ENCODE results near the gene PPP3CA. TPM values are rescaled to one million over a fixed set of nuclear protein-coding genes. Genes with fewer than 3 reads are reported as not detected.

PPP3CA gene
- total and polyA plus RNA-seq, 2 of the 13 experiments (the other 11 are each of a cell fraction or from before 2014, with no cell fraction given): 4.8 to 13.2 TPM

DNA sequence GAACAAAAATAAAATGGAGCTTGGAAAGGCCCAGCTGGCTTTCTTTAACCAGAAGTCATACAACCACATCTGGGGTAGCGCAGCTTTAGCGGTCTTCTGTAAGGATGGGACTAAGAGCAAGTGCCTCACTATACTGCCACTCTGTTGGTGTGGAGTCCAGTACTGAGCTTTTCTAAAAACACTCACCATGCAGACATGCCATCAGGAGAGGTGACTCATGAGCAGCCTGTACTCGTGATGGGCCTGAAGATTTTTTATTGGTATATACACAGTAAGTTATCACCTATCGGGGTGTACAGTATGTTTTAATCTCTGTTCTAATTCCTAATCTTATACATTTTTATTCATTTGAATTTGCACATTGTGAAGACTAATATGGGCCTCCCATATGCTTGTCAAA is 9.6 kb downstream of the PPP3CA start (continued):
- TF ChIP-seq, protein P1, sequence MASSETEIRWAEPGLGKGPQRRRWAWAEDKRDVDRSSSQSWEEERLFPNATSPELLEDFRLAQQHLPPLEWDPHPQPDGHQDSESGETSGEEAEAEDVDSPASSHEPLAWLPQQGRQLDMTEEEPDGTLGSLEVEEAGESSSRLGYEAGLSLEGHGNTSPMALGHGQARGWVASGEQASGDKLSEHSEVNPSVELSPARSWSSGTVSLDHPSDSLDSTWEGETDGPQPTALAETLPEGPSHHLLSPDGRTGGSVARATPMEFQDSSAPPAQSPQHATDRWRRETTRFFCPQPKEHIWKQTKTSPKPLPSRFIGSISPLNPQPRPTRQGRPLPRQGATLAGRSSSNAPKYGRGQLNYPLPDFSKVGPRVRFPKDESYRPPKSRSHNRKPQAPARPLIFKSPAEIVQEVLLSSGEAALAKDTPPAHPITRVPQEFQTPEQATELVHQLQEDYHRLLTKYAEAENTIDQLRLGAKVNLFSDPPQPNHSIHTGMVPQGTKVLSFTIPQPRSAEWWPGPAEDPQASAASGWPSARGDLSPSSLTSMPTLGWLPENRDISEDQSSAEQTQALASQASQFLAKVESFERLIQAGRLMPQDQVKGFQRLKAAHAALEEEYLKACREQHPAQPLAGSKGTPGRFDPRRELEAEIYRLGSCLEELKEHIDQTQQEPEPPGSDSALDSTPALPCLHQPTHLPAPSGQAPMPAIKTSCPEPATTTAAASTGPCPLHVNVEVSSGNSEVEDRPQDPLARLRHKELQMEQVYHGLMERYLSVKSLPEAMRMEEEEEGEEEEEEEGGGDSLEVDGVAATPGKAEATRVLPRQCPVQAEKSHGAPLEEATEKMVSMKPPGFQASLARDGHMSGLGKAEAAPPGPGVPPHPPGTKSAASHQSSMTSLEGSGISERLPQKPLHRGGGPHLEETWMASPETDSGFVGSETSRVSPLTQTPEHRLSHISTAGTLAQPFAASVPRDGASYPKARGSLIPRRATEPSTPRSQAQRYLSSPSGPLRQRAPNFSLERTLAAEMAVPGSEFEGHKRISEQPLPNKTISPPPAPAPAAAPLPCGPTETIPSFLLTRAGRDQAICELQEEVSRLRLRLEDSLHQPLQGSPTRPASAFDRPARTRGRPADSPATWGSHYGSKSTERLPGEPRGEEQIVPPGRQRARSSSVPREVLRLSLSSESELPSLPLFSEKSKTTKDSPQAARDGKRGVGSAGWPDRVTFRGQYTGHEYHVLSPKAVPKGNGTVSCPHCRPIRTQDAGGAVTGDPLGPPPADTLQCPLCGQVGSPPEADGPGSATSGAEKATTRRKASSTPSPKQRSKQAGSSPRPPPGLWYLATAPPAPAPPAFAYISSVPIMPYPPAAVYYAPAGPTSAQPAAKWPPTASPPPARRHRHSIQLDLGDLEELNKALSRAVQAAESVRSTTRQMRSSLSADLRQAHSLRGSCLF (CRISPR knock-in tag; IDR thresholded peaks at IDR 0.05; ENCODE audit: borderline replicate concordance): no peak
- no peak for TF ChIP-seq ZNF484 (CRISPR knock-in tag; IDR thresholded peaks at IDR 0.05; ENCODE audit: borderline replicate concordance, low read depth)
- TF ChIP-seq TOPORS (CRISPR knock-in tag; IDR thresholded peaks at IDR 0.05): no peak

DNA sequence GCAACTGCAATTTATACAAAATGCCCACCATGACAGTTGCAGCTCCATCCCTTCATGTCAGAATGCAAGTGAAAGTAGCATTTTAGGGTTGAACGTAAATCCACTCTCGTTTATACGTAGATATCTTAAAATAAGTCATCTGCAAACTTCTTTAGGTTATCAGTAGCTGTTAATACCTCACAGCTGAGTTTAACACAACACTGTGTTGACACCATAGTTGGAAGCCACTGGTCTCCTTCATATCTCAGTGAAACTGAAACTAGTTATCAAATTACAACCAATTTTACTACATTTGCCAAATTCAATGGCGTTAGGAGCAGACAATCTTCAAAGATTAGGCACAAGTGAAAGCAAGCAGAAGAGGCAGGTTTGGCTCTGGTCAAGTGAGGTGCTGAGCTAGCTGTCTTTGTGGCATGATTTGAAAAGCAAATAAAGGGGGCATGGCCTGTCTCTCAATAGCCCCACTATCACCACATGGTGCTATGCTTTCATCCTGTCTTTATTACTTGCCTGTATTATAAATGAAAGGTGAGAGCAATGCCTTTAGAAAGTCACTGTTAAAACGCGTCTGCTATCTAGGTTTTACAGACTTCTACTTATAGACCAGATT is 12.3 kb downstream of the PPP3CA start:
- no TSS peak for BruUV-seq (replicated peaks)
- no peak for DNase-seq (ENCODE audit: low spot score)
- Histone ChIP-seq H3K9me3 (ENCODE audit: low read length) (no peaks in the 10 kb centered on the region), H4K20me1 (ENCODE audit: insufficient read depth, low read length) (no peaks in the 10 kb centered on the region), H3K4me2 (ENCODE audit: low read depth, low read length) (no peak overlapping the region), H3K27ac (ENCODE audit: extremely low read length, insufficient read depth, low read length) (no peak overlapping the region), H3K4me3 (replicated peaks in 1 of 3; ENCODE audit: insufficient read depth in 1 of 3, low read depth in 2 of 3, low read length in 3 of 3) (no peak overlapping the region), H3K4me1 (ENCODE audit: insufficient read depth, low read length) (peaks cover 6% of the 10 kb centered on the region; the same call in 1 of the 2 replicates), H3K9ac (ENCODE audit: insufficient read depth, low read depth, low read length) (no peak overlapping the region), H3K79me2 (ENCODE audit: insufficient read depth, low read length) (peaks cover 9% of the 10 kb centered on the region), H3K36me3 (replicated peaks in 1 of 2; ENCODE audit: control insufficient read depth in 1 of 2, insufficient read depth in 2 of 2, low read length in 2 of 2) (no peaks in the 10 kb centered on the region; a peak in 1 of 5 replicates), H3K27me3 (ENCODE audit: control insufficient read depth in 1 of 2, insufficient read depth in 2 of 2, low read length in 2 of 2) (no peaks in the 10 kb centered on the region), H2AFZ (ENCODE audit: low read length) (no peak overlapping the region)
- ATAC-seq: no peak
- intact Hi-C loops (cut with micrococcal nuclease; ENCODE audit: unreplicated experiment) (no loop called here), in situ Hi-C loops (cut with HindIII; ENCODE audit: extremely low pct_ligation_motif_present, low pct_unique_long_range_greater_than_20kb) (no loop called here)
- POLR2A ChIA-PET: no interaction called here
- FAIRE-seq: no peak
- no peak for TF ChIP-seq ZNF501 (CRISPR knock-in tag; IDR thresholded peaks at IDR 0.05)
- TF ChIP-seq CREM (IDR thresholded peaks at IDR 0.05): no peak
- no peak for TF ChIP-seq CREM (CRISPR knock-in tag; IDR thresholded peaks at IDR 0.05)
- TF ChIP-seq, protein P2, sequence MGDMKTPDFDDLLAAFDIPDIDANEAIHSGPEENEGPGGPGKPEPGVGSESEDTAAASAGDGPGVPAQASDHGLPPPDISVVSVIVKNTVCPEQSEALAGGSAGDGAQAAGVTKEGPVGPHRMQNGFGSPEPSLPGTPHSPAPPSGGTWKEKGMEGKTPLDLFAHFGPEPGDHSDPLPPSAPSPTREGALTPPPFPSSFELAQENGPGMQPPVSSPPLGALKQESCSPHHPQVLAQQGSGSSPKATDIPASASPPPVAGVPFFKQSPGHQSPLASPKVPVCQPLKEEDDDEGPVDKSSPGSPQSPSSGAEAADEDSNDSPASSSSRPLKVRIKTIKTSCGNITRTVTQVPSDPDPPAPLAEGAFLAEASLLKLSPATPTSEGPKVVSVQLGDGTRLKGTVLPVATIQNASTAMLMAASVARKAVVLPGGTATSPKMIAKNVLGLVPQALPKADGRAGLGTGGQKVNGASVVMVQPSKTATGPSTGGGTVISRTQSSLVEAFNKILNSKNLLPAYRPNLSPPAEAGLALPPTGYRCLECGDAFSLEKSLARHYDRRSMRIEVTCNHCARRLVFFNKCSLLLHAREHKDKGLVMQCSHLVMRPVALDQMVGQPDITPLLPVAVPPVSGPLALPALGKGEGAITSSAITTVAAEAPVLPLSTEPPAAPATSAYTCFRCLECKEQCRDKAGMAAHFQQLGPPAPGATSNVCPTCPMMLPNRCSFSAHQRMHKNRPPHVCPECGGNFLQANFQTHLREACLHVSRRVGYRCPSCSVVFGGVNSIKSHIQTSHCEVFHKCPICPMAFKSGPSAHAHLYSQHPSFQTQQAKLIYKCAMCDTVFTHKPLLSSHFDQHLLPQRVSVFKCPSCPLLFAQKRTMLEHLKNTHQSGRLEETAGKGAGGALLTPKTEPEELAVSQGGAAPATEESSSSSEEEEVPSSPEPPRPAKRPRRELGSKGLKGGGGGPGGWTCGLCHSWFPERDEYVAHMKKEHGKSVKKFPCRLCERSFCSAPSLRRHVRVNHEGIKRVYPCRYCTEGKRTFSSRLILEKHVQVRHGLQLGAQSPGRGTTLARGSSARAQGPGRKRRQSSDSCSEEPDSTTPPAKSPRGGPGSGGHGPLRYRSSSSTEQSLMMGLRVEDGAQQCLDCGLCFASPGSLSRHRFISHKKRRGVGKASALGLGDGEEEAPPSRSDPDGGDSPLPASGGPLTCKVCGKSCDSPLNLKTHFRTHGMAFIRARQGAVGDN (CRISPR knock-in tag; IDR thresholded peaks at IDR 0.05): no peak
- CTCF ChIA-PET (ENCODE audit: low intra/inter-chr PET ratio, low total read pairs): no interaction called here
- WGBS (ENCODE audit: low lambda C conversion rate): 96% methylated on average over 6 of the region's 6 CpGs
